ENCODE data around the gene POLR2E. TPM values are rescaled to one million over a fixed set of nuclear protein-coding genes. Genes with fewer than 3 reads are reported as not detected.
A peak's percentile ranks its signal among the peaks of the same experiment; 100 is the strongest.

POLR2E gene
- total and polyA plus RNA-seq, 2 donors (not counting 1 experiment from before 2014, with no cell fraction given), result 103 to 121 TPM

- TF ChIP-seq EZH2 (IDR thresholded peaks at IDR 0.05; ENCODE audit: borderline replicate concordance, insufficient read depth, low read depth, low read length, poor library complexity, severe bottlenecking), result no peak
- no peak for TF ChIP-seq CTCF (IDR thresholded peaks at IDR 0.05)
- no peaks in the 10 kb centered on the region for H3K27me3 ChIP-seq (replicated peaks in 1 of 4; ENCODE audit: control extremely low read depth in 1 of 4, control insufficient read depth in 3 of 4, insufficient read depth in 4 of 4, low read length in 3 of 4)
- Mint-ChIP-seq H3K4me3 (peak overlapping the region; percentile 56), H3K9me3 (ENCODE audit: insufficient read depth) (no peaks in the 10 kb centered on the region), H3K27me3 (no peaks in the 10 kb centered on the region), H3K27ac (peak overlapping the region; percentile 75), H3K4me1 (peaks cover 37% of the 10 kb centered on the region)
- peaks cover 0 to 4% of the 10 kb centered on the region in 2 experiments for H3K36me3 ChIP-seq (replicated peaks in 1 of 2; ENCODE audit: control extremely low read depth in 1 of 2, control insufficient read depth in 1 of 2, extremely low read depth in 1 of 2, insufficient read depth in 2 of 2, low read length in 1 of 2)
- peak overlapping the region; percentile 58 for H3K4me2 ChIP-seq (replicated peaks; ENCODE audit: low read depth, low read length, poor library complexity, severe bottlenecking)
- peak overlapping the region in 3 of 5 experiments; percentile 0 to 23 (median 11) for H3K4me3 ChIP-seq (ENCODE audit: control extremely low read depth in 1 of 5, extremely low read depth in 1 of 5, insufficient read depth in 1 of 5, low read depth in 2 of 5, low read length in 4 of 5)
- H4K20me1 ChIP-seq (ENCODE audit: control insufficient read depth, insufficient read depth, low read length, poor library complexity, severe bottlenecking), result peaks cover 16% of the 10 kb centered on the region
- peaks cover 11% of the 10 kb centered on the region for H3K79me2 ChIP-seq (ENCODE audit: control insufficient read depth, insufficient read depth, low read length)
- WGBS (ENCODE audit: insufficient coverage), result 18% methylated on average over 9 of the region's 9 CpGs
- H2AFZ ChIP-seq (ENCODE audit: insufficient read depth, low read depth, low read length, poor library complexity, severe bottlenecking), result peak overlapping the region; percentile 62
- H3K27ac ChIP-seq (ENCODE audit: low read length in 2 of 2), result peak overlapping the region; percentile 2 to 100
- H3K9me3 ChIP-seq (ENCODE audit: control extremely low read depth in 1 of 3, control insufficient read depth in 2 of 3, insufficient read depth in 1 of 3, low read length in 2 of 3), result no peaks in the 10 kb centered on the region
- ChIA-PET POLR2A (interaction anchor here (0.6 to 4.0 kb wide), 5 partner anchors 10 to 26 kb away, joined by 3 to 21 read pairs (median 5); no protein-coding TSS in a partner anchor), CTCF (interaction anchor here (0.6 to 2.7 kb wide), 6 partner anchors 12 to 143 kb away, joined by 3 to 14 read pairs (median 4); partner anchors contain the start of gene ARHGAP45)
- intact Hi-C loops (cut with micrococcal nuclease), result loop anchor here (5.0 kb wide), 3 partner anchors 34 to 166 kb away; partner anchors contain the start of genes ARHGAP45, ATP5F1D and CIRBP
- peaks cover 26 to 42% of the 10 kb centered on the region in 2 donors for H3K4me1 ChIP-seq (ENCODE audit: control insufficient read depth in 2 of 2, insufficient read depth in 2 of 2, low read length in 2 of 2)
- no peak for DNase-seq
- no peak for ATAC-seq (ENCODE audit: low read depth)
- H3K9ac ChIP-seq (ENCODE audit: low read length), result peak overlapping the region; percentile 22
These were observed 6.1 kb upstream of the POLR2E start for GRCh38 chr19:1101337-1101698.

- TF ChIP-seq EZH2 (IDR thresholded peaks at IDR 0.05; ENCODE audit: borderline replicate concordance, insufficient read depth, low read depth, low read length, poor library complexity, severe bottlenecking), result no peak
- TF ChIP-seq CTCF (IDR thresholded peaks at IDR 0.05), result no peak
- Mint-ChIP-seq H3K9me3 (ENCODE audit: insufficient read depth) (no peaks in the 10 kb centered on the region), H3K4me3 (no peak overlapping the region), H3K4me1 (peaks cover 49% of the 10 kb centered on the region), H3K27ac (peak overlapping the region; percentile 7), H3K27me3 (no peaks in the 10 kb centered on the region)
- H3K36me3 ChIP-seq (replicated peaks in 1 of 2; ENCODE audit: control extremely low read depth in 1 of 2, control insufficient read depth in 1 of 2, extremely low read depth in 1 of 2, insufficient read depth in 2 of 2, low read length in 1 of 2), result no peaks in the 10 kb centered on the region
- H2AFZ ChIP-seq (ENCODE audit: insufficient read depth, low read depth, low read length, poor library complexity, severe bottlenecking), result no peak overlapping the region
- intact Hi-C loops (cut with micrococcal nuclease), result no loop called here
- no peaks in the 10 kb centered on the region for H3K9me3 ChIP-seq (ENCODE audit: control extremely low read depth in 1 of 3, control insufficient read depth in 2 of 3, insufficient read depth in 1 of 3, low read length in 2 of 3)
- no peak overlapping the region for H3K4me2 ChIP-seq (replicated peaks; ENCODE audit: low read depth, low read length, poor library complexity, severe bottlenecking)
- H3K4me3 ChIP-seq (ENCODE audit: control extremely low read depth in 1 of 5, extremely low read depth in 1 of 5, insufficient read depth in 1 of 5, low read depth in 2 of 5, low read length in 4 of 5), result no peak overlapping the region
- H3K4me1 ChIP-seq (ENCODE audit: control insufficient read depth in 2 of 2, insufficient read depth in 2 of 2, low read length in 2 of 2), result peaks cover 40 to 50% of the 10 kb centered on the region in 2 donors
- H3K27ac ChIP-seq (ENCODE audit: low read length in 2 of 2), result no peak overlapping the region
- no peak overlapping the region for H3K9ac ChIP-seq (ENCODE audit: low read length)
- ATAC-seq (ENCODE audit: low read depth) (no peak), DNase-seq (no peak)
- peaks cover 18% of the 10 kb centered on the region for H4K20me1 ChIP-seq (ENCODE audit: control insufficient read depth, insufficient read depth, low read length, poor library complexity, severe bottlenecking)
- H3K79me2 ChIP-seq (ENCODE audit: control insufficient read depth, insufficient read depth, low read length), result peaks cover 30% of the 10 kb centered on the region
- CTCF ChIA-PET, result no interaction called here
- H3K27me3 ChIP-seq (replicated peaks in 1 of 4; ENCODE audit: control extremely low read depth in 1 of 4, control insufficient read depth in 3 of 4, insufficient read depth in 4 of 4, low read length in 3 of 4), result no peaks in the 10 kb centered on the region
- POLR2A ChIA-PET, result interaction anchor here (0.5 to 0.9 kb wide), 4 partner anchors 26 to 109 kb away, joined by 3 to 6 read pairs (median 4); partner anchors contain the start of gene ARHGAP45
- WGBS (ENCODE audit: insufficient coverage), result 93% methylated on average over 14 of the region's 15 CpGs
These were observed 3.2 kb upstream of the POLR2E start for GRCh38 chr19:1098177-1099051.

All from B cell (primary cell).